HG03558 (cell line): ENCODE data around the gene AMOTL2.

Experiments
- ATAC-seq: cut with Tn5 transposase; IDR thresholded peaks from one replicate; pipeline ENCODE4 v1.9.1; 2021; ENCODE audit warnings: moderate number of reproducible peaks; ENCODE audit not compliant: unreplicated experiment; ENCODE audit errors: extremely low read depth

The AMOTL2 gene

DNA sequence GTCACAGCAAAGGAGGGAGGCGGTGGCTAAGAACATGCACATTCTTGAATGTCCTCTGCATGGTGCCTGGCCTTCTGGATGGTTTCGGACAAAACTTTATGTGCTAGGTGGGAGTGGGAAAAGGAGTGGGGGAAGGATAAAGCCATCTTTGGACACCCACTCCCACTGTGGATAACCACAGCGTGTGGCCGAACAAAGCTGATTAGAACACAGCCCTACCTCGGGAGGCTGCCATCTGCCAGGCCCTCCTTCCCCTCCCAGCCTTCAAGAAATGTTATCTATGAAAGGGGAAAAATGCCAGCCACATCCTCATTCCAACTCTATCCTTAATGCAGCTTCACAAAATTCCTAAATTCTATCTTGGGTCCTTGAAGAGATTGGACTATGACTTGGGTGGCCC is 18.8 kb downstream of the AMOTL2 start:
- no peak for ATAC-seq

DNA sequence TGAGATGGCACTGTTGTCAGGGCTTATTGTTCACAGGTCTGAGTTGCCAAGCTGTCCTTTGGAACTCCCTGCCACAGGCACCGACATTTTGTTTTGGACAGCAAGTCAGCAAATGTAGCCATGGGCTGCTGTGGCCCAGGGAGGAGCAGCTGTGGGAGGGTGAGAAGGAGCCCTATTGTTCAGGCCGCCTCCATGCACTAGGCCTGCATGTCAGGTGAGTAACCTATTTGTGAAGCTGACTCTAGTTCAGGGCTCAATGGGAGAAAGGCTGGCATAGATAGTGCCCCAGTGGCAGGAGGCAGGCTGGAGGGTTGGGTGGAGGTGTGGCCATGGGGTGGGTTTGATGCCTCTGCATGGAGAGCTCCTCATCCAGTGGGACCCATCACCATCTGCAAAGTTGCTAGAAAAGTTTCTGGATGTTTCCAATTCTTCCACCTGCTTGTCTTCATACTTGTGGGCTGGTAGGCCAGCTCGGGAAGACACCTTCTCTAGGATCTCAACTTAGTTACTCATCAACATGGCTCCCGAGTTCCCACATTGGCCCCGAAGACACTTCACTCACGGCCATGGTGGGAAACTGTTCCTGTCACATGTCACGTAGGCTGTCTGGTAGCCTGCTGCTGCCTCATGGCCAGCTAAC is 19.5 kb downstream of the AMOTL2 start:
- no peak for ATAC-seq

DNA sequence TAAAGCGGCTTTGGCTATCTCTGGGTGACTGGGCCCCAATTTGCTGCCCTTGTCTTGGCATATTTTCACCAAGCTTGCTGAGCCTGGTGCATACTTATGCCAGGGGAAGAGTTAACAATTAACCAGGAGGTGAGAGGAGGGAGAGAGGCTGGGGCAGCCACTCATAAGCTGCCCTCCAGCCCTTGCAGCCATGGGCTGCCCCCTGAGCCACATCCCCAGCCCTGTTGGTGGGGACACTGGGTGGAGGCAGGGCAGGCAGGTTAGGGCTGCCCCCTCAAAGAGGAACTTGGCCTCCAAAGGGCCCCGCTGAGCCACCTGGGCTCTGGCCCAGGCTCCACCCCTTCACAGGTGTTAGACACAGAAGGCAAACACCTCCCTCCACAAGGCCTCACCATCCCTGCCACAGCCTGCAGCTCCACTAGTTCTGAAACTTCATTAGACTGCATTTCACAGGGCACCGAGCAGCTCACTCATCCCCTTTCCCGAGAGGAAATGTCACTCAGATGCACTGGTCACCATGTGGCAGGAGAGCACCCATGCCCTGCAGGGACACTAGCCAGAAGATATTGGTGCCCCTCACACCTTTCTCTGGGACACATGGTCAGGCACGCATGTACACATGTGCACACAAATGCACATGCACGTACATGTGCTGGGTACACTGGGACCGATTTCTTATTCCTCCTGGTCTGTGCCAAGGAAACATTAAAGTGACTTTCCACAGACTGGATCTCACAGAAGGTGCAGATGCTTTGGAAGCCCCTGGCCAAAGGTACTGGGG is 20.2 kb downstream of the AMOTL2 start:
- no peak for ATAC-seq

DNA sequence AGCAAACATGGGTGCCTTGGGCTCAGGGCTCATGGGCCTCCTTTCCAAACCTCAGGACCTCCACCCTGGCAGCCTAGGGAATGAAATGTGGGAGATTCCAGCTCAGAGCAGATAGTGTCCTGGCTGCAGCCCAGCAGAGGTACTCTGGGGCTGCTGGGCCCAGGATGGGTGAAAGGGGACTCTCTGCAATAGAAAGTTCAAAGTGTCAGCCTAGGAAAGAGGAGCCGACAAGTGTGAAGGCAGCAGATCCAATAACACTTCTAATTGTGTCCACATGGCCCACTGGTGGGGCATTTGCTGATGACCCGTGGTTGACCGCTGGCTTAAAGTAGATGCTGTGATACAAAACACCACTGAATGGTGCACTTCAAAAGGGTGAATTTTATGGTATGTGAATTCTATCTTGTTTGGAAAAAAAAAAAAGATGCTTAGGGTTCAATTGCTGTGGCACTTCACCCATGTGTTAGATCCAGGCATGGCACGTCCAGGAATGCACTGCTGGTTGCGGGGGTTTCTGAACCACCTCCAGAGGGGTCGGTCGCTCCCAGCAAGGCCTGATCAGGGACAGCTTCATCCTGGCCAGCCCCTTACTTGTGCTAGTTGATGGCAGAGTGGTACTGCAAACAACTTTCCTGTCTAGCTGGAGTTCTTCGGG is 20.9 kb downstream of the AMOTL2 start:
- ATAC-seq: no peak

DNA sequence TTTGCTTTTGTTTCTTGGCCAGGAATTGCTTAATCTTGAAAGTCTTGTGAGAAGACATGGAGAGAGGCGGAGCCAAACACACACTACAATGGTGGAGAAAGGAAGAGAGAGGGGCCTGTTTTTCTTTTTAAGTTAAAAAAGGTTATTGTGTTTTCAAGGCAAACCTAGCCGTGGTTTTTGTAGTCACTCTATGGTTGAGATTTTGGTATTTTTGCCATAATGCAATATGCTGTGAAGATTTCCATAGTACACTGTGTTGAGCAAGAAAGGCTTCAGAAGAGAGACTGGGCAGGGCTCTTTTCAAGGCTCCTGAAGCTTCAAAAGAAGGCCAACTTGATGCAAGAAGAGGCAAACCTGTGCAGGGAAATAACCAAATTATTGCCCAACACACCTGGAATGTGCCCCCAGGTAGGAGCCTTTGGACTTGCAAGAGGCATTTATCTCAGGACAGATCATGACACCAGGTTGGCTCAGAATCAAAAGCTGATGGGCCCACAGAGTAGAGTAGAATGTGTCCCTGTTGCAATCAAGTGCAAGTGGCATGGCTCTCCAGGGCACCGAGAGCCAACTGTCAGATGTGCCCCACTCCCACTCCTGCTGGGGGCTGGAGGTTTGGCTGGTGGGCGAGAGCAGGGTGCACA is 22.1 kb downstream of the AMOTL2 start:
- no peak for ATAC-seq

DNA sequence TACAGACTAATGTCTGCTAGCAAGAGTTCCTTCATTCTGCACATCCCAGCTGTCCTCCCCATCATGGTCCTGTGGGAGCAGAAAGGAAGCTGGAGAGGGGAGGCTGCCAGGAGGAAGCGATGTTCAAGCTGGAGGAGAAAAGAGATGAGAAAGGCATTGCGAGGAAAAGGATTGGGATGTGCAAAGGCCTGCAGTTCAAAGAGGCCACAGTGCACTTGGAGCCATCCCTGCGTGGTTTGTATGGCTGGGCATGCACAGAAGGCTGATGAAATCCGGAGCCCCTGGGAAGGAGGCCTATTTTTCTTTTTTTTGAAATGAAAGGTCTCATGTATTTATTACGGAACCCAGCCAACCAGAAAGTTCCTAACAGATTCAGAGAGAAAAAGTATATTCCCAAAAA is 22.8 kb downstream of the AMOTL2 start:
- ATAC-seq: no peak

DNA sequence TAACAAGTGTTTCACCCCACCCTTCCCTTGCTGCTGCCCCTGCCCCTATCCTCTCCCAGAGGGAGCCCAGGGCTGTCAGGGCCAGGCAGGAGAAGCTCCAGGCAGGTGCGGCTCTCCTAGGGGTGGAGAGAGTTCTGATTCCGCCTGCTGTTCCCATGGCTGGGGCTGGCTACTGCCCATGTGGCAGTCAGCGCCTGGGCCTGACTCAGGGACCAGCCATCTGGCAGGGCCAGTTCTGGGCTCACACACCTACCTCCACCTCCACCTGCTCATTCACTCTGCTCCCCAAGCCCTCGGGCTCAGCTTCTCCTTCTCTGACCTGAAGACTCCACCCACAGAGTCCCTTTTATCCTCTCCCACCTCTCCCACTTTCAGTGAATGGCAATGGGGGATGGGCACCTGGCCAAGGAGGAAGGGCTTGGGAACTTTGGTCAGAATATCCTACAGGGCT is 23.4 kb downstream of the AMOTL2 start:
- no peak for ATAC-seq

DNA sequence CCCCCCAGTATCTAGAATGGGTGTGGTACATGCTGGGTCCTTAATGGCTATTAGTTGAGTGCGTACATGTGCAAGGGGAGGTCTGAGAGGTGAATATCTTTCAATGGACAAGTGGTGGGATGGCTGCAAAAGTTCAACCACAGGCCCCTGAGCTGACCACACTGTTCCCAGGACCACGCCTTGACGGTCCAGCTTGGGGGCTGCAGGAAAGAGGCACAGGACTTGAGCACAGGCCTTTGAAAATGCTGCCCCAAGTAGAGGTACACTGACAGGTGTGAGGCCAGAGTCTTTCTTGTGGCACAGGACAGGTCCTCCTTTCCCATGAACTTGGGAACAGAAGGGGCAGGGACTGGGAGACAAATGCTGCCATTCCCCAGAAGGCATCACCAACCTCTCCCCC is 24.0 kb downstream of the AMOTL2 start:
- no peak for ATAC-seq

DNA sequence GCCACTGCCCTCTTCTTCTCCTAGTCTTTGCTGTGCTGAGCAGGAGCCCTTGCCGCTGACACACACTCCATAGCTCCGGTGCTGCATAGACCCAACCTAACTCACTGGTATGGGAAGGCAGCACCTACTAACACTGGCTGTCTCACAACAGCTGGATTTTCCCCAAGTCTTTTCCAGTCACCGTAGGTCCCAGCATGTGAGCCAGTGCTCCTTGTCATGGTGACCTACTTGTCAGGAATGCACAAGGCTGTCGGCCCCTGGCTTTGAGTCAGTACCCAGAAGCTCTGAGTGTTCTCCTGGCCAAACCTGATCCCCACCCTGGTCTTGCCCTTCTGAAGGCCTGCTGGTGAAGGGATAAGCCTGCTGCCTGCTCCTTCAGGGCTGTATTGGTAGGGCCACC is 25.7 kb downstream of the AMOTL2 start:
- no peak for ATAC-seq

DNA sequence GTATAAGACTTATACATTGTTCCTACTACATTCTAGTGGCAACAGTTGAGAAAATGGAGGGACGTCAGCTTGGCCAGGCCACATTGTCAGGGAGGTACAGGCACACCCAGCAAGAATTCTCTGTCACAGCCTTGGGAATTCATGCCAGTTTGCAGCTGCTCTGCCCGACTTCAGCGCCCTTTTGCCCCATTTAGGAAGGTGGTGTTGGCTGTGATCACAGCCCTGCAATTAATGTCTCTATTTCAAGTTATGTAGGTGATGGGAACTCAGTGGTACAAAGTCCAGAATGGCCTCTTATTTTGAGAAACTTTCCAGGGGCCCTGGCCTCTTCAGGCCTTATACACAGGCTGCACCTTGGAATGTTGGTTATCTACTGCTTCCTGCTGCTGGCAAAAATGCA is 26.7 kb downstream of the AMOTL2 start:
- ATAC-seq: no peak

DNA sequence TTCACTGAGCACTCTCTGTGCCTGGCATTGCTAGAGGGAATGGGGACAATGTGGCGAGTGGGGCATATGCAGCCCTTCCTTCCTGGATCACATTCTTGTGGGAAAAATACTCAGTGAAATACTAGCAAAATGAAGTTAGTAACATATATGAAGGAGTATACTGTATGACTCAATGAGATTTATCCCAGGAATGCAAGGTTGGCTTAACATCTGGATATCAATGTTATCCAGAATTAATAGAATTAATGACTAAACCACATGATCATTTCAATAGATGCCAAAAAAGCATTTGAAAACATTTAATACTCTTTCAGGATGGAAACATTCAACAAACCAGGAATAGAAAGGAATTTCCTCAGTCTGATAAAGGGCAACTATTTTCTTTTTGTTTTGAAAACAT is 27.5 kb downstream of the AMOTL2 start:
- no peak for ATAC-seq

DNA sequence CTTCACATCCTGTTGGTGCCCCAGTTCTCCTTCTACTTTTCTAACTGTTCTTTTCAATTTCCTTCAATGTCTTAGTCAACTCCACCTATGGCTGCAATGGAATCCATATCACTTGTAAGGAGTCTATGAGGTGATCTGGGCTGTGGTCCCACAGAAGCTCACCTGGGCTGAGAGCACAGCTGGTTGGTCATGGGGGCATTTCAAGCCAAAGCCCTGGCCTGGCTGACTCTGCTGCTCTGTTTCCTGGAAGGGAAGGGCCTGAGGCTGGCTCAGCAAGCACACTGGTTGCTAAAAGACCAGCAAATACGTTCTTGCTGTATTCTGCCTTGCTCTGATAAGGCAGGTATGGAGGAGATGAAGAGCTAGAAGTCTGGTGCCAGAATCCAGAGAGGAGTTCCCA is 29.0 kb downstream of the AMOTL2 start:
- ATAC-seq: no peak

DNA sequence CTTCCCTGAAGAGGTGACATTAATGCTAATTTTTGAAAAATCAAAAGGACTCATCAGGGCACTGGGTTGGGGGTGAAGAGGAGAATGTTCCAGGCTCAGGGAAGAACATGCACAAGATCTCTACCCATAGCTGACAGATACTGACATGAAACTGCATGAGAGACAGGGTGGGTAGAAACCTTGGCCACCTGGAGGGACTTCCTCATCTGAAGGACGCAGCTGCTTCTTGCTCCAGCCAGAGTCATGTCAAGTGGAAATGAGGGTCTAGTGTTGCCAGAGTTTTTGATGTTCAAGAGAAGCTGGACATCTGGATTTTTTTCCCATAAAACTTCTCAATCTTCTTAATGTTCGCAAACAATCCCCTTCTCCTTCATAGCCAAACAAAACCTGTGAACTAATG is 29.7 kb downstream of the AMOTL2 start:
- ATAC-seq: no peak

DNA sequence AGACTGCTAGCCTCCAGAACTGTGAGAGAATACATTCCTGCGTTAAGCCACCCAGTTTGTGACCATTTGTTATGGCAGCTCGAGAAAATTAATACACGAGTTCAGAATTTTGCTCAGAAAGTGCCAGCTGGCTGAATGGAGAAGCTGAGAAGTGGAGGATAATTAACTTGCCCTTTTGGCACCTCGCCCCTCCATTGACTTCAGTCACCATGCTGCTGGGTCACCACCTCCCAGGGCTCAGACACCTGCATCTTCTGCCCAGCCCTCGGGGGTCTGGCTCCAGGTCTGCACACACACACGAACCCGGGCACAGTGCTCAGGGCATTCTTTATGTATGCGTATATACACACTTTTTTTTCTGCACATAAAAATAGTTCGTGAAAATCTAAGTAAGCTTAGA is 32.0 kb downstream of the AMOTL2 start:
- ATAC-seq: no peak

DNA sequence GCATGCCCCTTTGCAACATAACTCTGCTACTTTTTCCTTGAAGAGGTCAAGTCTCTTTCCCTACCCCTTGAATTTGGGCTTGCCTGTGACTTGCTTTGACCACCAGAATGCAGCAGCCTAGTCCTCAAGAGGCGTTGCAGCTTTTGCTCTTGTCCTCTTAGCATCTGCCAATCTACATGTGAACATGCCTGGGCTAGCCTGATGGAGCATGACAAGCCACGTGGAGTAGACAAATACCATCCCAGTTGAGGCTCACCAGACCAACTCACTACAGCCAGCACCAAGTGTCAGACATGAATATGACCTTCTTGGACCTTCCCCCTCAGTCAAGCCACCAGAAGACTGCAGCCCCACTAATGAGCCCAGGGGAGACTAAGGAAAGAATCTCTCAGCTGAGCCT is 32.9 kb downstream of the AMOTL2 start:
- no peak for ATAC-seq

DNA sequence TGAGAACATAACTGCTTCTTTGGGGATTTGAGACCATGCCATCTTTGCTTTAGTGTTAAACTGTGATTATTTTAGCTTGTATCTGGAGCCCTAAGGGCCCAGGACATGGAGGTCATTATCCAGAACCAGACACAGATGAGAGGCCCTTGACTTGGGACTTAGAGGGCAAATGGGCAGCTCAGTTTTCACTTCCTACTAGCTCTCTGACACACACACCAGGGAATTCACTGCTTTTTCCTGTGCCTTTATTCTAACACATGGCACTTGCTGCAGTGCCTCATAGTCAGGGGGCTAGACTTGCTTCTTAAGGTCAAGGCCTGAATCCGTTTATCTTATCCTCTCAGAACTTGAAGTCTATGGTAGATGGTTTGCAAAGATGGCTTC is 33.3 kb downstream of the AMOTL2 start:
- ATAC-seq: no peak

DNA sequence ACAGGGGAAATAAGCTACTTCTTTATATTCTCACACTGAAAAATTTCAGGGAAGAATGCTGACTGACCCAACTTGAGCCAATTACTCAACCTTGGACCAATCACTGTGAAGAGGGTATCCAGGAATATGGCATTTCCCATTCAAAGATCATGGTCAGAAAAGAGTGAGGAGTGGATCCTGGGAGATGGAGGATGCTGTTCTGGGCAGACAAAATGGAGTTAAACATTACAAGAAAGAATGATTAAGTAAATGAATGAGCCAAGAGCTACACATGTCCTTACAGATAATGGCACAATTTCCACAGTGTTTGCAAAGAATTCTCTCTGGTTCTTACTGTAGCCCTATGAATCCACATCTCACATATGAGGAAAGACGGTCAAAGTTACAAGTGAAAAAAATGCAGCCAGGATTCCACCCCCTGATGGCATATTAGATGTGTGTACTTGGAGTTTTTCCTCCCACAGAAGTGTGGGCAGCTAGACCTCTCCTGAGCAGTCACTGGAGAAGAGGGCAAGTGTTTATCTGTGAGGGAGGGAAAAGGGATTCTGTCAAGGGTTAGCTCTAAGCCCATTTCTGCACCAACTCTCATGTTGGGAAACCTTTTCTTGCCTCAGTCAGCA is 33.8 kb downstream of the AMOTL2 start:
- ATAC-seq: no peak

DNA sequence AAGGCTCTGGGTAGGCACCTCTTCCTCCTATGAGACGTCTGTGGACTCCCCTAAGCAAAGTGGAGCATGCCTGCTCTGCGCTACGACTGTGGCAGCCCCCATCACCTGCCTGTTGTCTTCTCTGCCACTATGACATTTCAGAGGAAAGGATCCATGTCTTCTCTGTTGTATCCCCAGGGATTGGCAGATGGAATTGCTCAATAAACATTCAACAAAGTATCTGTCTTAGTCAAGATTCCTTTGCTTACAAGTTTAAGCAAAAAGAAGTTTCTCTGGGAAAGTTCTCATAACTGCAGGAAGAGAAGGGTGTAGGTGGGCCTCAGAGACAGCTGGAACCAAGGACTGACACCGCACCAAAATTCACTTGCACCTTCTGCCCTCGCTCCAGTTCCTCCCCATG is 34.3 kb downstream of the AMOTL2 start:
- ATAC-seq: no peak

DNA sequence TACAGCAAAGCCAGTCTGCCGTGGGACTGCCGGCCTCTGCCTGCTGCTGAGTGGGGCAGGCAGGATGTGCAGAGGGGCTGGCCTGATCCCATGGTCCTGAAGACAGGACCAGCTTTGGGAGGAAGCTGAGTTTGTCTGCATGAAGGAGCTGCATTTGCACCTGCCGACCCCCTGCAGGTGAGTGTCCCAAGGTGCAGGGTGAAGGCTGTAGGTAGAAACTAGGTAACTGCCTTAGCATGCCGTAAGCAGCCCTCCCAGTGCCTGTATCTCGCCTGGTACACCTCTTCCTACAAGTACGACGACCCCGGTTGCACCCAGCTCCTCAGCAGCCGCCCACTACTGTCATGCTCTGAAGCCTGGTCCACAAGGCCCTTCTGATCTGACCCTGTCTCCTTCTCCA is 34.9 kb downstream of the AMOTL2 start:
- no peak for ATAC-seq

DNA sequence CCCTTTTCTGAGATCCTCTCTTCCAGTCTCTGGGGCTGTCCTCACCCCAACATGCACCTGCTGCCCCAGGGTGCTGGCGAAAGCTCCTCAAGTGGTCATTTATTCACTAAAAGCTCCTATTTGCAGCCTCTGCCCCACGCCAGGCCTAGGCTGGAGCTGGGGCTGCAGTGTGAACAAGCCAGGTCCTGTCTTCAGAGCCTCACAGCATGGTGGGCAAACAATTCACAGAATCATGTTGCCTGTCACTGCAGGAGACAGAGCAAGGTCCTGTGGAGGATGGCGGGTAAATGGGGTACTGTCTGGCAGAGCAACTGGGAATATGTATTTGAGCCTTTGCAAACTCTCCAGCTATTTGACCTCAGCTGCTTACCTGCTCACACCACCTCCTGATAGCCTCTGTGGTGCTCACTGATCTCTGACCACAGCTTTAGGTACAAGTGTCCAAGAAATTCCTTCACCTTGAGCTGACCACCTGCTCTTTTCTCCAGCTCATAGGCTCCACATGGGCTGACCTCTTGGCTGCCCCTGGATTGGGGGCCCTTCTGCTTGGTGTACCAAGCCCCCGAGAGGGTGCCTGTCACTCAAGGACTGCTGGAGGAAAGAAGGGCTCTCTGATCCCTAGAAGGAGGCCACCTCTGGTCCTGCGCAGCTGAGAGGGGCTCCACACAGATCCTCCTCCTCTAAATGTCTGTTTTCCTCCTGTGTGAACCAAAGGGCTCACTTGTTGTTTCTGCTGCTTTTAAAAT is 35.6 kb downstream of the AMOTL2 start:
- no peak for ATAC-seq
